ENCODE data around the gene LRRC8D.

Gene LRRC8D

GRCh38 chr1:89807503-89807902, 13.3 kb upstream of the LRRC8D start:
- no peak for TF ChIP-seq PKNOX1 (IDR thresholded peaks at IDR 0.05)
- no peak for TF ChIP-seq TARDBP (IDR thresholded peaks at IDR 0.05)
- TF ChIP-seq FOXM1 (IDR thresholded peaks at IDR 0.05; ENCODE audit: borderline replicate concordance): no peak
- no peak for TF ChIP-seq CTBP1 (IDR thresholded peaks at IDR 0.05; ENCODE audit: borderline replicate concordance)
- TF ChIP-seq NFRKB (IDR thresholded peaks at IDR 0.05): no peak
- no peak for TF ChIP-seq FOXA1 (IDR thresholded peaks at IDR 0.05)
- TF ChIP-seq ZNF384 (IDR thresholded peaks at IDR 0.05): no peak
- no peak for TF ChIP-seq HDGF (IDR thresholded peaks at IDR 0.05; ENCODE audit: borderline replicate concordance)
- no peak for TF ChIP-seq BHLHE40 (IDR thresholded peaks at IDR 0.05; ENCODE audit: borderline replicate concordance)
- no peak for TF ChIP-seq LEF1 (IDR thresholded peaks at IDR 0.05; ENCODE audit: borderline replicate concordance)
- no peak for TF ChIP-seq ARNT (IDR thresholded peaks at IDR 0.05)
- TF ChIP-seq L3MBTL2 (conservative IDR thresholded peaks at IDR 0.05): no peak
- TF ChIP-seq ELF4 (IDR thresholded peaks at IDR 0.05): no peak
- ChIA-PET CTCF (no interaction called here), POLR2A (no interaction called here)
- no peak for DNase-seq (ENCODE audit: extremely low spot score)

DNA sequence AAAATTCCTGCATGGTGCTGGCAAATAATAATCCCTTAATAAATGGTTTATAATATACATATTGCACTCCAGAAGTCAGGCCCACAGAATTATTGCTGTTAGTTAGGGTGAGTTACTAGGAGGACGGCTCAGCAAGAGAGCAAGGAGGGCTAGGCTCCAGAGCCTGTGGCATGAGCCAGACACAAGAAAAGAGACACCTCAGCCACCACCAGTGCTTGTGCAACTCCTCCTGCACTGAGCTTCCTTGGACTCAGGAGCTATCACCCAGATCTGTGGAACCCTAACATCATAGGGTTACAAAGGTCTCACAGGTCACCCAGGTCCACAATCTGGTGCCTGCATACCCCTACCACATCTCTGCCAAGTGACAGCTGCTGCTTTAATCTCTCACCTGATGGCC, 12.8 kb upstream of the LRRC8D start:
- DNase-seq (ENCODE audit: extremely low spot score): no peak
- CTCF ChIA-PET: no interaction called here
- POLR2A ChIA-PET: no interaction called here
- TF ChIP-seq L3MBTL2 (conservative IDR thresholded peaks at IDR 0.05): no peak
- TF ChIP-seq BHLHE40 (IDR thresholded peaks at IDR 0.05; ENCODE audit: borderline replicate concordance): no peak
- no peak for TF ChIP-seq ZNF384 (IDR thresholded peaks at IDR 0.05)
- TF ChIP-seq FOXA1 (IDR thresholded peaks at IDR 0.05): no peak
- no peak for TF ChIP-seq CTBP1 (IDR thresholded peaks at IDR 0.05; ENCODE audit: borderline replicate concordance)
- TF ChIP-seq ARNT (IDR thresholded peaks at IDR 0.05): no peak
- no peak for TF ChIP-seq LEF1 (IDR thresholded peaks at IDR 0.05; ENCODE audit: borderline replicate concordance)
- no peak for TF ChIP-seq FOXM1 (IDR thresholded peaks at IDR 0.05; ENCODE audit: borderline replicate concordance)
- no peak for TF ChIP-seq NFRKB (IDR thresholded peaks at IDR 0.05)
- TF ChIP-seq TARDBP (IDR thresholded peaks at IDR 0.05): no peak
- TF ChIP-seq HDGF (IDR thresholded peaks at IDR 0.05; ENCODE audit: borderline replicate concordance): no peak
- TF ChIP-seq SUZ12 (IDR thresholded peaks at IDR 0.05): no peak
- TF ChIP-seq ELF4 (IDR thresholded peaks at IDR 0.05): no peak
- no peak for TF ChIP-seq FOXK2 (IDR thresholded peaks at IDR 0.05)

GRCh38 chr1:89808441-89809117, 12.3 kb upstream of the LRRC8D start:
- no peak for DNase-seq (ENCODE audit: extremely low spot score)
- TF ChIP-seq TARDBP (IDR thresholded peaks at IDR 0.05) (no peak), ARNT (IDR thresholded peaks at IDR 0.05) (no peak), FOXA1 (IDR thresholded peaks at IDR 0.05) (no peak), FOXK2 (IDR thresholded peaks at IDR 0.05) (no peak), PKNOX1 (IDR thresholded peaks at IDR 0.05) (no peak), NFRKB (IDR thresholded peaks at IDR 0.05) (no peak), SP1 (IDR thresholded peaks at IDR 0.05) (no peak), SUZ12 (IDR thresholded peaks at IDR 0.05) (no peak), CTBP1 (IDR thresholded peaks at IDR 0.05; ENCODE audit: borderline replicate concordance) (no peak), HDGF (IDR thresholded peaks at IDR 0.05; ENCODE audit: borderline replicate concordance) (no peak), ZNF384 (IDR thresholded peaks at IDR 0.05) (no peak), ELF4 (IDR thresholded peaks at IDR 0.05) (no peak), LEF1 (IDR thresholded peaks at IDR 0.05; ENCODE audit: borderline replicate concordance) (no peak), L3MBTL2 (conservative IDR thresholded peaks at IDR 0.05) (no peak), FOXM1 (IDR thresholded peaks at IDR 0.05; ENCODE audit: borderline replicate concordance) (no peak)
- ChIA-PET CTCF (no interaction called here), POLR2A (no interaction called here)

GRCh38 chr1:89809556-89809955, 11.3 kb upstream of the LRRC8D start:
- no peak for DNase-seq (ENCODE audit: extremely low spot score)
- ChIA-PET CTCF (no interaction called here), POLR2A (interaction anchor here (1.0 kb wide), 1 partner anchor 11 kb away, joined by 5 read pairs; the partner anchor contains the start of gene LRRC8D)
- no peak for TF ChIP-seq ARNT (IDR thresholded peaks at IDR 0.05)
- TF ChIP-seq SP1 (IDR thresholded peaks at IDR 0.05): no peak
- TF ChIP-seq FOXK2 (IDR thresholded peaks at IDR 0.05): no peak
- no peak for TF ChIP-seq FOXA1 (IDR thresholded peaks at IDR 0.05)
- TF ChIP-seq TARDBP (IDR thresholded peaks at IDR 0.05): no peak
- no peak for TF ChIP-seq ELF4 (IDR thresholded peaks at IDR 0.05)
- no peak for TF ChIP-seq HDGF (IDR thresholded peaks at IDR 0.05; ENCODE audit: borderline replicate concordance)
- no peak for TF ChIP-seq CTBP1 (IDR thresholded peaks at IDR 0.05; ENCODE audit: borderline replicate concordance)
- TF ChIP-seq NFRKB (IDR thresholded peaks at IDR 0.05): no peak
- no peak for TF ChIP-seq FOXM1 (IDR thresholded peaks at IDR 0.05; ENCODE audit: borderline replicate concordance)
- TF ChIP-seq L3MBTL2 (conservative IDR thresholded peaks at IDR 0.05): no peak
- no peak for TF ChIP-seq LEF1 (IDR thresholded peaks at IDR 0.05; ENCODE audit: borderline replicate concordance)
- TF ChIP-seq SUZ12 (IDR thresholded peaks at IDR 0.05): no peak

DNA sequence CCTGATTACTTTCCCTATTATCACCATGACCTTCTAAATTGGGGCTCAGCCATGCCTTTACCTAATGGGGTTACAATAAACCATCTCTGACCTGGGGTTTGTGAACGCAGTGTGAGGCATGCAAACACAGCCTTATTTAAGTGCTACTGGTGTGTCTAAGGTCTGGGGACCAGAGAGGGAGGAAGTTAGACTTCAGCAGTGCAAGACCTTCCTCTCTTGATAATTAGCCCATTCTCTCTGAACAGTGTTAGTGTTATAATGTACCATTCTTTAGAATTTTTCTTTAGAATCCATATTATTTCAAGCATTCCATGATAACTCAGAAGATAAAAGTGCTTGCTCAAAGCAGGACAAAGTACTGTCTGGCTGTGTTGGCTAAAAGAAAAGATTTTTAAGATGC, 10.5 kb upstream of the LRRC8D start:
- TF ChIP-seq TARDBP (IDR thresholded peaks at IDR 0.05) (no peak), HDGF (IDR thresholded peaks at IDR 0.05; ENCODE audit: borderline replicate concordance) (no peak), FOXM1 (IDR thresholded peaks at IDR 0.05; ENCODE audit: borderline replicate concordance) (no peak), NFRKB (IDR thresholded peaks at IDR 0.05) (no peak), ELF4 (IDR thresholded peaks at IDR 0.05) (no peak), SP1 (IDR thresholded peaks at IDR 0.05) (no peak), BHLHE40 (IDR thresholded peaks at IDR 0.05; ENCODE audit: borderline replicate concordance) (no peak), SUZ12 (IDR thresholded peaks at IDR 0.05) (no peak), PKNOX1 (IDR thresholded peaks at IDR 0.05) (no peak), LEF1 (IDR thresholded peaks at IDR 0.05; ENCODE audit: borderline replicate concordance) (no peak), ZNF384 (IDR thresholded peaks at IDR 0.05) (no peak), FOXA1 (IDR thresholded peaks at IDR 0.05) (no peak), FOXK2 (IDR thresholded peaks at IDR 0.05) (no peak), L3MBTL2 (conservative IDR thresholded peaks at IDR 0.05) (no peak), CTBP1 (IDR thresholded peaks at IDR 0.05; ENCODE audit: borderline replicate concordance) (no peak), ARNT (IDR thresholded peaks at IDR 0.05) (no peak)
- CTCF ChIA-PET: no interaction called here
- POLR2A ChIA-PET: interaction anchor here (1.0 kb wide), 1 partner anchor 10 kb away, joined by 5 read pairs; the partner anchor contains the start of gene LRRC8D
- DNase-seq (ENCODE audit: extremely low spot score): no peak

Data from HEK293T (cell line).